GM18505 (cell line): ENCODE data around the gene TLNRD1.

Experiments
- ATAC-seq: cut with Tn5 transposase; IDR thresholded peaks from one replicate; pipeline ENCODE4 v1.9.1; 2021; ENCODE audit not compliant: unreplicated experiment
- POLR2A ChIP-seq: IDR thresholded peaks from 4 replicates; pipeline ENCODE4 v1.6.1; 2011; ENCODE audit warnings: borderline replicate concordance; ENCODE audit not compliant: insufficient read depth, insufficient read length; ENCODE audit errors: extremely low read depth

Gene TLNRD1

DNA sequence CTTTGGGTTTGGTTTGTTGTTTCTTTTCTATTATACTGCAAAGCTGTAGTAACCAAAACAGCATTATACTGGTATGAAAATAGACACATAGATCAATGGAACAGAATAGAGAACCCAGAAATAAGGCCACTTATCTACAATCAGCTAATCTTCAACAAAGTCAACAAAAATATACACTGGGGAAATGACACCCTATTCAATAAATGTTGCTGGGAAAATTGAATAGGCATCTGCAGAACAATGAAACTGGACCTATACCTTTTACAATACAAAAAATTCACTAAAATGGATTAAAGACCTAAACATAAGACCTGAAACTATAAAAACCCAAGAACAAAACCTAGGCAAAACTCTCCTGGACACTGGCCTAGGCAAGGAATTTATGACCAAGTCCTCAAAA, 52.9 kb downstream of the TLNRD1 start:
- TF ChIP-seq POLR2A, result no peak

DNA sequence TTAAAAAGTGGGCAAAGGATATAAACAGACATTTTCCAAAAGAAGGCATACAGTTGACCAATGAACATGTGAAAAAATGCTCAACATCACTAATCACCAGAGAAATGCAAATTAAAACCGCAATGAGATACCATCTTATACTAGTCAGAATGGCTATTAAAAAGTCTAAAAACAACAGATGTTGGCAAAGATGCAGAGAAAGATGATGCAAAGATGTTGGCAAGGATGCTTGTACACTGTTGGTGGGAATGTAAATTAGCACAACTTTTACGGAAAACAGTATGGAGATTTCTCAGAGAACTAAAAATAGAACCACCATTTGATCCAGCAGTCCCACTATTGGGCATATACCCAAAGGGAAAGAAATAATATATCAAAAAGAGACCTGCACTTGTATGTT, 53.5 kb downstream of the TLNRD1 start:
- no peak for TF ChIP-seq POLR2A

More for the DNA sequence above, 52.9 kb downstream of the TLNRD1 start:
- no peak for ATAC-seq

More for the DNA sequence above, 53.5 kb downstream of the TLNRD1 start:
- ATAC-seq, result no peak
